Measurements from ENCODE around the gene DUSP10.
A peak's percentile ranks its signal among the peaks of the same experiment; 100 is the strongest.

The DUSP10 gene

DNA sequence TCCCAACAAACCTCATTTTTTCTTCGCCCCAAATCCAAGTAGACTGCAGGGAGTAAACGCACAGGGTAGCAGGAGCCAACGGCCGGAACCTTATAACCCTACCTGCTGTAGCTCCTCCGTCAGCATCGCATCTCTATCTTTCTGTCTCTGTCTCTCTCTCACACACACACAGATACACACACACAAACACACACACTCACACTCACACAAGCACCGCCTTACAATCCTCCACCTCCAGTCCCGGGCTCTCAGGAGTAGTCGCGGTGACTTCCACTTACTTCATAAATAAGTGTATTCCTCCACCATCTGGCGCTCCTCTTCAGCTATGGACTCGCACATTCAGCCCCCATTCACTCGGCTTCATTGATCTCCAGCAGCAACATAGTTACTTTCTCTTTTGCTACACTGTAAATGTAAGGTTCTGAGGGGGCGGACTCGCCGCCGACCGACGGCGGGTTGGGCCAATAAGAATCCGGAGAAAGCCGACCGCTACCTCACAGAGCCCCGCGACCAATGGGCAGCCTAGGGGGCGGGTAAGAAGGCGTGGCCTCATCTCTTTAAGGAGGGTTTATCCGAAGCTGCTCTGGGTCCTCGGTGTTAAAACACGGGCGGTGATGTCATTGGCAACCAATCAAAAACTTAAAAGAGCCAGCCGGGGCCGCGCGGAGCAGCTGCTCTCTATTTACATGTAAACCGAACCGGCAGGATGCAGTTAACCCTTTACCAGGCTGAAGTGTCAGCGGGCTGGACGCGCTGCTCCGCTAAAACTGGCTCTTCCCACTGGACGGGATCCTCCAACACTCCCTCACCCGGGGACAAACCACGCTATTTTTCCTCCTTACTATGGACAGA, at the start of gene DUSP10:
TSS of gene DUSP10 (minus strand) at position 387 of the 852 bp plus-strand sequence. CDS start 2,345 bp downstream, outside the sequence.
- DNase-seq, result peak; percentile 99

GRCh38 chr1:221788466-221788865, 46.6 kb upstream of the DUSP10 start:
- DNase-seq, result no peak

GRCh38 chr1:221786647-221787046, 44.8 kb upstream of the DUSP10 start:
- DNase-seq, result no peak

DNA sequence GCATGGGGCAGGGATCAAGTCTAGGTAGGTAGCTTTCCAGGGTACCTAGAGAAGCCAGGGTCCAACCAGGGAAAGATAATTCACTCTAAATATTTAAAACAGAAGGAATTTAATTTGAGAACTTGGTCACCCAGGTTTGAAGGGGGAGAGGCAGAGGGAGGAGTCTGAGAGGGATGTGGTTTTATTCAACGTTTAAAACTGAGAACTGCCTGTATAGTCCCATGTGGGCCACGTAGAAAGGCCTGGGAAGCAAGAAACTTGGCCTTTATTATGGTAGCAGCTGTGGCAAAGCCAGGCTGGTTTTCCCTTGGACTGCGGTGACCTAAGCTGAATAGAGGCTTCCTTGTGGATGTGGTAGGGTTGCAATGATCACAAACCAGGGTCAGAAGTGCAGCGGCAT, 42.0 kb upstream of the DUSP10 start:
- no peak for DNase-seq

- DNase-seq, result no peak
Measured at GRCh38 chr1:221783437-221783836, 41.5 kb upstream of the DUSP10 start.

GRCh38 chr1:221782970-221783369, 41.1 kb upstream of the DUSP10 start:
- no peak for DNase-seq

DNA sequence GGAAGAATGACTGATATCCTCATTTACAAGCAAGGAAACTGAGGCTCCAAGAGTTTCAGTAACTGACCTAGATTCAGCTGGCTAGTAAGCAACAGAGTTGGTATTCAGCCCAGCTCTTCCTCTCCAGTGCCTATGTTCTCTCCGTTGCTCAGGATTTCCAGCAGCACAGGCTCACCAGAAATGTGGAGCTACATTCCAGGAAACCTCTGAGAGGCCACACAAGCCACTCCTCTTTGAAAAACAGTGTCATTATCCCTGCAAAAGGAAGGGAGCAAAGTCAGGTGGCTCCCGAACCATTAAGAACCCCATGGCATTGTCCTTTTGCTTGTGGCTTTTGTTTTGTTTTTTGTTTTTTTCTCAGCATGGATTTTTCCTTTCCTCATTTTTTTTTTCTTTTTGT, 40.6 kb upstream of the DUSP10 start:
- DNase-seq, result no peak

DNA sequence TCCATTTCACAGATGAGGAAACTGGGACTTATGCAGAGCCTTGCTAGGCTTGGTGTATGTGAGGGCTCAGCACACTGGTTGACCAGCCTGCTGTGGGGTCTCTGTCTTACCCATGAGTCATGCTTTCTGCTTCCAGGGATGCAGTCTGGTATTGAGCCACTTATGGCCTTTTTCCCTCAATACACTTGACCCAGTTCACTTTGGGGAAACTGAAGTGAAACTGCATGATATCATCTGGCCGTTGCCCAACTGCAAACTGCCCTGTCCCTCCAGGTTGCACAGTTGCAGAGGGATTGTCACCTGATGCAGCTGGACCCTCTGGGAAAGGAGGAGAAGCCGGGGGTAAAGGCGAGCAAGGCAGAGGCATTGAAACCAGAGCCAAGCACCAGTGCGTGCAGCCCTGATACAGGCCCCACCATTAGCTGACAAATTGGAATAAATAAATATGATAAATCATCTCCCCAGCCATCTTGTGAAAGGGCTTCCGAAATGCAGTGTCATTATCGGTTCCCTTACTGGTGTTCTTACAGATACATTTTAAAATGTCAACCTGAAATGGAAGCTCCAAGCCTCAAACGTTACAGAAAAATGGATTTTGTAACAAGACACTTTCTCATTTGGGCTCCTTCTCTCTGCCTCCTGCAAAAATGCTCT, 39.3 kb upstream of the DUSP10 start:
- no peak for DNase-seq

DNA sequence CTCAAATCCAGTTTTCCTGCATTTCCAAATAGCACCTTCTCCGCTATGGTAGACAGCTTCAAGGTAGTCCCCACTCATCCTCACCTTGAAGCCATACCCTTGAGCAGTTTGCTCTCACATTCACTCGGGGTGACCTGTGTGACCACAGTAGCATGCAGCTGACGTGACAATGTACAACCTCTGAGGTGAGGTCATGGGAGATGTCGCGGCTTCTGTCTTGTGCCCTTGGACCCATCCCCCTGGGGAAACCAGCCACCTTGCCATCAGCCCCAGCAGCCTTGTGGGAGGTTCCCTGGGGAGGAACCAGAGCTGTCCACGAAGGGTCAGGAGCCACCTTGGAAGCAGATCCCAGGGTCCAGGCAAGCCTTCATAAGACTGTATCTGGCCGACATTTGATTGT, 38.3 kb upstream of the DUSP10 start:
- DNase-seq, result no peak

- DNase-seq, result no peak
Measured at GRCh38 chr1:221779771-221780170, 37.9 kb upstream of the DUSP10 start.

DNA sequence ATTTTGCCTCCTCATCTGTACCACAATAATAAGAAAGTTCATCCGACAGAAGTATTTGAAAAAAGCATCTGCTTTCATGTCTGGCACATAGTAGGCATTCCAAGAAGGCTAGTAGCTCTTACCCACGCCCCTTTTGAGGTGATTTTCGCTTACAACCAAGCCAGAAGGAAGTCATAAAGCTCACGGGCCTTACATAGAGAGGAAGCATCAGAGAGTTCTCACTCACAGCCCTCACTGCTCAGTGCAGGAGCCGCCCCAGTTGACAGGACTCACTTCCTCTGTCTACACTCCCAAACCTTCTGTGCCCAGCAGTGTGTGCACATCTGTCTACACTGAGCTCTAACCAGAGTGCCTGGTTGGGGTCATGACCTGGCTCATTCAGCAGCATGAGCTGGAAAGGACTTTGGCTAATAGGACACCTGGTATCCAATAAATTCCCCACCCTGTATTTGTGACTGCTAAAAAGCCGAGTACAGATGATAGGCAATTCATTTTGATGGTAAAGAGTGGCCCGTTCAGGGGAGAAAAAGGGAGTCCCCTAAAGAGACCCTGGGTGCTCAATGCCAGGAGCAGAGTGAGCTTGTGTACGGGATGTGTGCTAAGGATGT, 36.8 kb upstream of the DUSP10 start:
- DNase-seq, result no peak

DNA sequence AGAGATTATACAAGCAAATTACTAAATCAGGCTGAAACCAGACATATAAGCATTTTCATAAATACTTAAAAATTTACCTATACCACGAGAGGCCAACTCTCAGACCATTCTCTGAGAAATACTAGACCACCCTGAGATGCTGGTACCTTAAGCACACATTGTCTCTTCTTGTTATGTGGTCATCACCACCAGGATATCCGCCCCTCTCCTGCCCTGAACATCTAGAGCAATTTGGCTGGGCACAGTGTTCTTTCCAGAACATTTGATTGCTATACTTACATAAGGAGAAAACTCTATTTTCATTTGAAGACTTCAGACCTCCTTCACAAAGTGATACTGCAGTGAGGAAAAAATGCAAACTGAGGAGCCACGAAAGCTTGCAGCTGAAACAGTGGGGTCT, 36.2 kb upstream of the DUSP10 start:
- no peak for DNase-seq

GRCh38 chr1:221777431-221778072, 35.7 kb upstream of the DUSP10 start:
- no peak for DNase-seq

GRCh38 chr1:221776495-221777301, 34.8 kb upstream of the DUSP10 start:
- no peak for DNase-seq

- no peak for DNase-seq
Measured at GRCh38 chr1:221775206-221775605, 33.3 kb upstream of the DUSP10 start.

DNA sequence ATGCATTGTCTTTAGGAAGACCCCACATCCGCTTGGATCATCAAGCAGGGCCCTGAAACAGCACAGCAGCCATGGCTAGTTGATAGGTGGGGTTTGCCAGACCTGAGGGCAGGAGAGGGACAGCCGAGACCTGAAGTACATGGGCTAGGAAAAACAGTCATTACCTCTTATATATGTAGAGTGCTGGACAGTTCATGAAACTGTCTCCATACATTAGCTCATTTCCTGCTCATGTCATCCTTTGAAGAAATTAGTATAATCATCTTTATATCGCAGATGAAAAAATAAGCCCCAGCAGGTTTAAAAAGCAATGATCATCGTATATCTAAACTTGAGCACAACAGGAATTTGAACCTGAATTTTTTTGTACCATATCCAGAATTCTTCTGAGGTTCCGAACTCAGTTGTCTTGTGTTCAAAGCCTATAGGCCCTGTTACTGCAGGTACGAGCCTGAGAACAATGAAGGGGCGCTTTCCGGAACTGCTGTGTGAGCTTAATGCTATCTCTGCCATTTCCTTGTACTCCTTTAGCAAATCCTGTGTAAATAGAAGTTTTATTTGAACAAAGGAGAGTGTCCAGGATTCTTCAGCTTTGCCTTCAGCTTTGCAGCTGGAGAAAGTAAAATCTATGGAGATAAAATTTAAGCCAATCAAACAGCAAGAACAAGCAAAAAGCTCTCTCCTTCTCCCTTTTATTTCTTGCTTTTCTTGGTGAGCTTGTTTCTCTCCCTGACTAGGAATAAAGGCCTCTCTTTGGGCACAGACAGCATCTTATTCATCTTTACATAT, 32.4 kb upstream of the DUSP10 start:
- DNase-seq, result no peak

- no peak for DNase-seq
Measured at GRCh38 chr1:221773383-221773782, 31.5 kb upstream of the DUSP10 start.

DNA sequence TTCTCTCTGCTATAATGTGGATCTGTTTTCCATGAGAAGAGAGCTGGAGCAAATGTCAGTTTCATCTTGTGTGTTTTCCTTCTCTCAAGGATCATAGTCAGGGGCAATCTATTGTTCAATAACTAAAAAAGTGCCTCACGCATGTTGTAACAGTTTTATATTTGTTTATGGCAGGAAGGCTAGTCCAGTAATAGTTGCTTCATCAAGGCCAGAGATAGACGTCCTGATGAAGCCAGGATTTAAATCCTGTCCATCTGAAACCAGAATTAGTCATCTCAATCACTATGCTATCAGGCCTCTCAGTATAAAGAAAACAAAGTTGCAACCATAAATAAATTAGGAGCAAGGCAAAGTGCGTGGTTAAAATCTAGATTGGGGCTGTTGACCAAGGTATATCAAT, 30.2 kb upstream of the DUSP10 start:
- no peak for DNase-seq

GRCh38 chr1:221768444-221769066, 26.7 kb upstream of the DUSP10 start:
- no peak for DNase-seq

GRCh38 chr1:221766210-221766609, 24.3 kb upstream of the DUSP10 start:
- DNase-seq, result no peak

- no peak for DNase-seq
Measured at GRCh38 chr1:221765527-221765926, 23.6 kb upstream of the DUSP10 start.

All from NCI-H1105 (cell line).